CD4-positive, alpha-beta T cell treated with Interleukin-21 for 1 hour (primary cell): ENCODE measurements around the gene ELOVL2.
"Not testable (repeated sequence)": the region's sequence is repeated elsewhere in the genome, so short reads cannot be mapped to it uniquely, and the experiment has no call there.

Source experiments
- DNase-seq: peaks from one replicate; pipeline ENCODE4 v3.0.0-alpha.2; 2020

Gene ELOVL2

DNA sequence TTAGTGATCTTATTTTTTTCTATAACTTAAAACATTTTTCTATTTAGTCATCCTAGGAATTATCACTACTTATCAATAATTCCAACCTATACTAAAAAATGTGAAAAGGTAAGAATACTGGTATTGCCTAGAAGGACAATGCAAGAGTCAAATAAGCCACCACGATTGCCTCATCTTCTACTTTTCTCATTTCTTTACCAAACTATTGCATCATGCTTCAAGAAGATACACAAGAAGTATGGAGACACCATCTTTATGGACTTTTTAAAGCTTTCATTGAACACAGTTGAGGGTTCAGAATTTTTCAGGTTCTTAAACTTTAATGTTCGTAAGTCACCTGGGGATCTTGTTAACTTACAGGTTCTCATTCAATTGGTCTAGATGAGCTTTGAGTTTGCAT lies 25.9 kb downstream of the ELOVL2 start:
- no peak for DNase-seq

DNA sequence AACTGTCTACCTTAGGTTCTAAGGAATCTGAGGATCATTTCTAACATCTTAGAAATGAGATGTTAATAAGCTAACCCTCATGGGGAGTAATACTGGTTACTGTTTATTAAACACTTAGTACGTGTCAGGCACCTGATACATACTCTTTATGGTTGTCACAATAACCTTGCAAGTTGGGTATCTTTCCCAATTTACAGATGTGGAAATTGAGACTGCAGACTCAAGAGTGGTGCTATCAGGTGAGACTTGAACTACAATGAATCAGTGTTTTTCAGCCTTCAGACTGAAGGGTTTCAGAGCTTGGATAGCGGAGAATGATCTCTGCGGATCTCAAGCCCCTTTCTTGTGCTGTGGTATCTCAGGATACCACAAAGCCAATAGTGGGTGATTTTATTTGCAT lies 27.0 kb downstream of the ELOVL2 start:
- no peak for DNase-seq

- DNase-seq, result no peak
Observed at GRCh38 chr6:11016452-11016851, 27.7 kb downstream of the ELOVL2 start.

- DNase-seq, result no peak
Observed at GRCh38 chr6:11015102-11015501, 29.0 kb downstream of the ELOVL2 start.

DNA sequence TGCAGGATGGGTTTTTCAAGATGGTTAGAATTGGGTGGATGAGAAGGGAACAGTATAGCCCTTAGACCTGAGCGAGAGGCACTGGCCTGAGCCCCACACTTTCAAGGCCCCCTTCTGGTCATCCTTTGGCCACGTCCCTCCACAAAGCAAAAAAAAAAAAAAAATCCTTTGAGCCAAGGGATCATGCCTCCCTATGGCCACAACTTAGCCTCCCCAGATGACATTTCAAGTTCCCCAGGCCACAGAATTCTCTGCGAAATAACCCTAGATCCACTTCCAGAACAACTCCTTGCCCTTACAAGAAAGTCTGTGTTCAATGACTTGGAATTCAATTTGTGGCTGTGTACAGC lies 30.4 kb downstream of the ELOVL2 start:
- DNase-seq, result no peak

- DNase-seq, result no peak
Observed at GRCh38 chr6:11012976-11013720, 31.0 kb downstream of the ELOVL2 start.

- no peak for DNase-seq
Observed at GRCh38 chr6:11012295-11012754, 31.8 kb downstream of the ELOVL2 start.

DNA sequence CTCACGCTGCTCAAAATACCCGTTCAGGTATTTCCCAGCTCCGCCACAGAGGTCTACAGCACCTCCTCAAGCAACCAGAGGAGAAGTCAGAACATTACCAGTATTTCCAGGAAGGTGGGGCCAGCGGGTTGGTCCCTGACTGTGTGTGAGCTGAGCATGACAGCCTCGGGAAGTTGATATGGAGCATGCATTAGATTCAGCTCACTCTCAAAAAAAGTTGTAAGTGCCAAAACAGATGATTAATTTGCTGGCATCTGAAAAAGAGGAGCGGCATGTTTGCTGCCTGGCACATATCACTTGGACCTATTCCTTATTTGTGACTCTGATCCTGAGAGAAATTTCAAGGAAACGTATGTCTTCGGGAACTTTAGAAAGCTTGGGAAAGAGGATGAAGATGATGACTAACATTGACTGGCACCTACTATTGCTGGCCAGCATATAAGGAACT lies 32.3 kb downstream of the ELOVL2 start:
- no peak for DNase-seq

DNA sequence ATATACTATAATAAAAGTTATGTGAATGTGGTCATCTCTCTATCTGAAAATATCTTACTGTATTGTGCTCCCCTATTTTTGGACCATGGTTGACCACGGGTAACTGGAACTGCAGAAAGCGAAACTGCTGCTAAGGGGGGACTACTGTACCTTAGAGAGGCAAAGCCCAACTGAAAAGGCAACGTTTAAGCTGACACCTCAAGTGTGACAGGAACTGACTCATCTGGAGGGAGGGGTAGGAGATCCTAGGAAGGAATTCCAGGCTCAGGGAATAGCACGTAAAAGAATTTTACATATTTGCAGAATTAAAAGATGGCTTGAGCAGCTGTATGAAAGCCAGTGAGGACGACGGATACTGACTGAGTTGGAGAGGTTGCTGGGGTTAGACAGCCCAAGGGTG lies 34.8 kb downstream of the ELOVL2 start:
- no peak for DNase-seq

- DNase-seq, result no peak
Observed at GRCh38 chr6:11008821-11009220, 35.3 kb downstream of the ELOVL2 start.

DNA sequence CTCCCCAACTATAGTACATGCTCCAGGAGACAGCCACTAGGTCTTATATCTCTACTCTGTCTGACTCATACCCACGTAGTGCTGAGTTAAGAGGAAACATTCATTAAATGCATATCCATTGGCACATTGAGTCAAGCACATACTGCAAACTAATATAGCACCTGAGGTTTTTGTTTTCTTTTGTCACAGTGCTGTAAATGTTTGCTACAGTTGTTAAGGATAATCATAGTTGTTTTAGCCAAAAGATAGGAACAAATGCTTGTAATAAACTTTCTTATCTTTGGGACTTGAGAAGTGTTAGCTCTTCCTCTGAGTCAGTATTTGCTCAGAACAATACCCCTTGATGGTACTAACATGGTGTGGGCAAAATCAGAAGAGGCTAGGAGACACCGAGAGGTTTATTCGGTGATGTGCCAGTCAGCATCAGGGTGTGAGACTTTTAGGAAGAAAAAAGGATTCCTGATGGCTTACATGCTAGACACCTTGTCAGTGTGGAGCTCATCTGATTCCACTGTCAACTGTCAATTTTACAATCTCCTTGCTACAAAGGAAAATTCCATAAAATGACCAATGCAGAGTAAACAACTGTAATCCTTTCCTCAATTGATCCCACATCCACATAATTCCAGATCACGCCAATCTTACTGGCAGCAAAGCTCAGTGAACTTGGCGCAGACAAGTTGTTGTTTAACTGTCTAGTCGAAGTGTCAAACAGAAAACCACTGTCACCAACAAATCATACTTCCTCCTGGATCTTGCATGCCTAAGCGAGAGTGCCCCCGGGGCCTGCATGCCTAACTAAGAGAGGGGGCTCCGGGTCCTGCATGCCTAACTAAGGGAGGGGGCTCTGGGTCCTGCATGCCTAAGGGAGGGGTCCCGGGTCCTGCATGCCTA lies 36.1 kb downstream of the ELOVL2 start:
- no peak for DNase-seq

DNA sequence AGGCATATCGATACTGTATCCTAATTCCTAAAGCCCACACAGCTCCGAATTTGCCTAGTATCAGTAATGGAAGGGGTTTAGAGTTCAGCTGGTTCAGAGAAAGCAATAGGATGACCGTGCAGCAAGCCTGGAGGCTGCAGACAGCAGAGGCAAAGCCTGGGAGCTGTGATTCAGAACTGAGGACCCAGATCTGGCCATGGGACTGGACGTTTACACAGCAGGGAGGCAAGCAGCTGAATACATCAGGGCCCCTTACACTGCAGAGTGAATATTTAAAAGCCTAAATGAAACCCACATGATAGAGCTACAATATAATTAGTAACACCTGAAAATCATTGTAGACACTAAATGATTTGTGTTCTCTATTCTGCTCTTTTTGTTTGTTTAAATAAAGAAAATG lies 38.0 kb downstream of the ELOVL2 start:
- DNase-seq, result no peak

- DNase-seq, result not testable (repeated sequence)
Observed at GRCh38 chr6:11003297-11003696, 40.8 kb downstream of the ELOVL2 start.

DNA sequence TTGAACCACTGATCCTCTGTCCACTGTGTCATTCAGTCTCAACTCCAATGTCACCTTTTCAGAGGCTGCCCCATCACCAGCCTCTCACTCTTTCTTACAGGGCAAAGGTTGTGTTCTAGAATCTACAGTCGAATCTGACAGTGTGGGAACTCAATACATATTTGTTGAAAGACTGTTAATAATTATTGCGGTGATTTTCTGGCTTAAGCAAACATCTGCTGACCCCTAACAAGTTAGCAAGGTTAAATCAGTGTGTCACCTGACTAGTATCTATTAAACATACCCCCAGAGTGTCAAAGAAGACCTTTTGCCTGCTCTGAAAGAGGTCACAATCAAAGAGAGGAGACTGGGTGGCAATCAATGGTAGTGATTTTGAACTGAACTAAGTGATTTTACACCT lies 41.9 kb downstream of the ELOVL2 start:
- no peak for DNase-seq

- DNase-seq, result no peak
Observed at GRCh38 chr6:10999994-11000393, 44.1 kb downstream of the ELOVL2 start.

GRCh38 chr6:10995114-10995707 lies 48.9 kb downstream of the ELOVL2 start:
- no peak for DNase-seq

DNA sequence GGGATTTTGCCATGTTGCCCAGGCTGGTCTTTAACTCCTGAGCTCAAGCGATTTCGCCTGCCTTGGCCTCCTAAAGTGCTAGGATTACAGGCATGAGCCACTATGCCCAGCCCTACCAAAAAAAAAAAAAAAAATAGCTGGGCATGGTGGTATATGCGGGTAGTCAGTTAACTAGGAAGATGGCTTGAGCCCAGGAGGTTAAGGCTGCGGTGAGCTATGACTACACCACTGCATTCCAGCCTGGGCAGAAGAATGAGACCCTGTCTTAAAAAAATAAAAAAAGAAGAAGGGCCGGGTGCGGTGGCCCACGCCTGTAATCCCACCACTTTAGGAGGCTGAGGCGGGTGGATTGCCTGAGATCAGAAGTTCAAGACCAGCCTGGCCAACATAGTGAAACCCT lies 50.2 kb downstream of the ELOVL2 start:
- no peak for DNase-seq

GRCh38 chr6:10991115-10991514 lies 53.0 kb downstream of the ELOVL2 start:
- DNase-seq, result no peak

GRCh38 chr6:10989587-10989986 lies 54.5 kb downstream of the ELOVL2 start:
- DNase-seq, result no peak

- DNase-seq, result not testable (repeated sequence)
Observed at GRCh38 chr6:10984959-10985358, 59.1 kb downstream of the ELOVL2 start.

GRCh38 chr6:10981409-10981808 lies 62.7 kb downstream of the ELOVL2 start:
- DNase-seq, result no peak

DNA sequence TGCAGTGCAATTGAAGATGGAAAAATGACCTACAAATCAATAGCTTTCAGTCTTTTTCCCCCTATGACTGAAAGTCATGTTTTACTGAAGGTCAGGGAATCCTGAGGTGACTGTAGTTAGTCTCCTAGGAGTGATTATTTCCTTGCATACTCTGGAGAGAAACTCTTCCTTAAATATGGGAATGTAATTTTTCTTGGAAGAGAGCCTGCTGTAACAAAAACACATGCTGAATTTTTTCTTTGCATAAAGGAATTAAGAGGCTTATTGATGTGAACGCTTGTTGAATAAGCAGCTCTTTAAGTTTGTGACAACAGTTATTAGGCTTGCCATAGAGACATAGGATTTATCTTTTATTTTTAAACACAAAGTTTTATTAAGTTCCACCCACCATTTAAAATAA lies 64.5 kb downstream of the ELOVL2 start:
- no peak for DNase-seq

DNA sequence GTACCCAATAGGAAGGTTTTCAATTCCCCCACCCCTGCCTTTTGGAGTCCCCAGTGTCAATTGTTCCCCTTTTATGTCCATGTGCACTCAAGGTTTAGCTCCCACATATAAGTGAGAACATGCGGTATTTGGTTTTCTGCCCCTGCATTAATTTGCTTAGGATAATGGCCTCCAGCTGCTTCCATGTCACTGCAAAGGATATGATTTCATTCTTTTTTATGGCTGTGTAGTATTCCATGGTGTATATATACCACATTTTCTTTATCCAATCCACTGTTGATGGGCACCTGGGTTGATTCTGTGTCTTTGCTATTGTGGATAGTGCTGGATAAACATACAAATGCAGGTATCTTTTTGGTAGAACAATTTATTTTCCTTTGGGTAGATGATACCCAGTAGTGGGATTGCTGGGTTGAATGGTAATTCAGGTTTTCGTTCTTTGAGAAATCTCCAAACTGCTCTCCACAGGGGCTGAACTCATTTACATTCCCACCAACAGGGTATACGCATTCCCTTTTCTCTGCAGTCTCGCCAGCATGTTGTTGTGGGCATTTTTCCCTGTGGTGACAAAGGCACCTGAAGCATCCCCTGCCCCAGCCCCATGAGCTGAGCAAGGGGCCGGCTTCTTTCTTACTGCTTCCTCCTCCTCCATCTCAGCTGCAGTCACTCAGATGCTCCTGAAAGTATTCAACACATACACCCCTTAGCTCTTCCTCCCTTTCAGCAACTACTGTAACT lies 66.7 kb downstream of the ELOVL2 start:
- no peak for DNase-seq
